Measurements from ENCODE around the gene MED28.
"Not testable (repeated sequence)": the region's sequence is repeated elsewhere in the genome, so short reads cannot be mapped to it uniquely, and the experiment has no call there.

MED28 gene

DNA sequence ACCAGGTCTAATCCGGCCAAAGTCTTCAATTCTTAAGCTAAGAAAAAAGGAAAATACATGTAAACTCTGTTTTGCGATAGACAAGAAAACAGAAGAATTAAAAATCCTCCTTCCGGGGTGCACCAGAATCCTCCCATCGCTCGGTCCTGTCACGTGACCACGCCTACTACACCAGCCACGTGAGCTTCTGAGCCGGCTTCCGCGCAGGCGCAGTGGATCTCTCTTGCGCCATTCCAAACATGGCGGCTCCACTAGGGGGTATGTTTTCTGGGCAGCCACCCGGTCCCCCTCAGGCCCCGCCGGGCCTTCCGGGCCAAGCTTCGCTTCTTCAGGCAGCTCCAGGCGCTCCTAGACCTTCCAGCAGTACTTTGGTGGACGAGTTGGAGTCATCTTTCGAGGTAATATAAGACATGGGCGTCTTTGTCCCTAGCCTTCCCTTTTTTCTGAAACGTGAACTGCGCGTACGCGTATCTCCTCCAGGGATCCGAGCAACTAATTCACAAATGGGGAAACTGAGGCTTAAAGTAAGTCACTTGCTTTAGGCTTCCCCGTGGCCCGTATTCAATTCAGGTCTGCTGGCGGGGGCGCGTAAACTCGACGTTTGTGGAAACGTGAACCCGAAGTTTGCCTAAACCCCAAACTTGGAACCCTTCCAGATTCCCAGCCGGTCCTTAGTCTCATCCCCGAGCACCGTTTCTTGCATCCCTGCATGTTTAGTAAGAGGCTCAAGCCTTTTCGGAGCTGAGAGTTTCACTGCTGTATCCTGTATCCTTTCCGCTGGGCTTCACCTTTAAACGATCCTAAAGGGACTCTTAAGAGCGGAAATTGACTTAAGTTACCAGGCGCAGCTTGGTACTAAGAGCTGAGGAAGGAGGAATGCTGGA, at the start of gene MED28:
TSS of gene MED28 (plus strand) at position 226 of the 884 bp plus-strand sequence. CDS start at position 240, 14 bp downstream.
- peak; percentile 89 to 91 for DNase-seq (ENCODE audit: low read depth in 2 of 2, low spot score in 1 of 2)

GRCh38 chr4:17565846-17566245, 48.6 kb upstream of the MED28 start:
- no peak for DNase-seq (ENCODE audit: low read depth in 2 of 2, low spot score in 1 of 2)

GRCh38 chr4:17567271-17567670, 47.2 kb upstream of the MED28 start:
- DNase-seq (ENCODE audit: low read depth in 2 of 2, low spot score in 1 of 2) = no peak

DNA sequence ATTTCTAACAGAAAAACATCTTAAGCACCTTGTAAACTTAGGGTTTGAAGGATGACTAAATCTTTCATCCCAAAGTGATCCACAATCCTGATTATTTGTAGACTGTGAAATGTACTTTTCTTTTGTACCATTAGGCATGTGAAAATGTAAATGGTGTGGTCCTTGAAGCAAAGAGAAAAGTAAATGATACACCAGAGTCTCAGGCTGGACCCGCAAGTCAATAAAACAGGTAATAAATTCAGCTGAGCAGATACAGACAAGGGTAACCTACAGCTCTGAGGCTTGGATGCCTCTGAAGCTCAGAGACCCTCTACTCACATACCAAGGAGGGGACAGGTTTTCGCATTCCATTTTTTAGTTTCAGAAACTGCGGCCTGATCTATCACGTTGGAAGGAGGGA, 40.2 kb upstream of the MED28 start:
- DNase-seq (ENCODE audit: low read depth in 2 of 2, low spot score in 1 of 2) = no peak

GRCh38 chr4:17575177-17575576, 39.3 kb upstream of the MED28 start:
- not testable (repeated sequence) for DNase-seq (ENCODE audit: low read depth in 2 of 2, low spot score in 1 of 2)

DNA sequence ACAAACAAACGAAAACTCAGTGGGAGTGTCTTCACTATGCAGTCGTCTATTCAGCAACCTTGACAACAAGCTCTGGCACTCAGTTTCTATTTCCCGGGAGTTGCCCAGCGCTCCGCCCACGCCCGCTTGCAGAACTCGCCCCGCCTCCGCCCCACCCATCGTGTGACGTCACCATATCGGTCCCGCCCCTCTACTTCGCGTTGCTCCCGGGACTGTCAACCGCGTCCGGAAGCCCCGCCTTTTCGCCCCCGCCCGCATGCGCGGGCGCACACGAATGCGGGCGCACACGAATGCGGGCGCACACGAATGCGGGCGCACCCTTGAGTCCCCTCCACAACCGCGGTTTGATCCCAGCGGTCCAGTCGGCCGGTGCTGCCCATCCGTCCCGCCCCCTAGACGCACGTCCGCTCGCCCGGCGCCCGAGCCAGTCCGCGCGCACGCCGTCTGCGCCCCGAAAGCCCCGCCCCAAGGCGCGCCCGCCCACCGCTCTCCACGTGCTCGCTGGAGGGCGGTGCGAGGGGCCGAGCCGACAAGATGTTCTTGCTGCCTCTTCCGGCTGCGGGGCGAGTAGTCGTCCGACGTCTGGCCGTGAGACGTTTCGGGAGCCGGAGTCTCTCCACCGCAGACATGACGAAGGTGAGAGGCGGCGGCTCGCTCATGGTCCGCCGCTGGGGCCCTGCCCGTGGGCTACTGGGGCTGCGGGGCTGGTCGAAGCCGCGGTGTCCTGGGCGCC, 37.3 kb upstream of the MED28 start, which contains the start of gene LAP3:
TSS of gene LAP3 (plus strand) at position 267 of the 733 bp plus-strand sequence. CDS start at position 535, 268 bp downstream.
- DNase-seq (ENCODE audit: low read depth in 2 of 2, low spot score in 1 of 2) = peak; percentile 94 to 100

GRCh38 chr4:17577665-17578481, 36.6 kb upstream of the MED28 start:
- DNase-seq (ENCODE audit: low read depth in 2 of 2, low spot score in 1 of 2) = no peak

- DNase-seq (ENCODE audit: low read depth in 2 of 2, low spot score in 1 of 2) = no peak
Observed at GRCh38 chr4:17578482-17578891, 36.0 kb upstream of the MED28 start.

GRCh38 chr4:17580969-17581368, 33.5 kb upstream of the MED28 start:
- DNase-seq (ENCODE audit: low read depth in 2 of 2, low spot score in 1 of 2) = no peak

- no peak for DNase-seq (ENCODE audit: low read depth in 2 of 2, low spot score in 1 of 2)
Observed at GRCh38 chr4:17583276-17583675, 31.2 kb upstream of the MED28 start.

DNA sequence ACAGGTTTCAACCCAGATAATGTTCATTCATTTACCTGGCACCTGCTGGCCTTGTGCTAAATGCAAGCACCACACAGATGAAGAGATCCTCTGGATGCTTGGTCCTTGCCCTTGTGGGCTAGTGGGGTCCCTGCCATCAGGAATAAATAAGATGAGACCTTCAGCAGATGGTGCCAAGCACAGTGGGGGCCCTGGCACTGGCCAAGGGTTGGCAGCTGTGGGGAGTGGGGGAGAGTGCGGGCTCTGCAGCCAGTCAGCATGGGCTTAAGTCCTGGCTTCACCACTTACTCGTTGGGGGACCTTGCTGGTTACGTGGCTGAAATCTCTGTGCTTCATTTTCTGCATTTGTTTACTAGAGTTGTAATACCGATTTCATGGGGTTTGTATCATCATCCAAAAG, 30.5 kb upstream of the MED28 start:
- DNase-seq (ENCODE audit: low read depth in 2 of 2, low spot score in 1 of 2) = no peak

- DNase-seq (ENCODE audit: low read depth in 2 of 2, low spot score in 1 of 2) = no peak
Observed at GRCh38 chr4:17584521-17585213, 29.8 kb upstream of the MED28 start.

- no peak for DNase-seq (ENCODE audit: low read depth in 2 of 2, low spot score in 1 of 2)
Observed at GRCh38 chr4:17587094-17587822, 27.2 kb upstream of the MED28 start.

GRCh38 chr4:17589355-17589754, 25.1 kb upstream of the MED28 start:
- no peak for DNase-seq (ENCODE audit: low read depth in 2 of 2, low spot score in 1 of 2)

DNA sequence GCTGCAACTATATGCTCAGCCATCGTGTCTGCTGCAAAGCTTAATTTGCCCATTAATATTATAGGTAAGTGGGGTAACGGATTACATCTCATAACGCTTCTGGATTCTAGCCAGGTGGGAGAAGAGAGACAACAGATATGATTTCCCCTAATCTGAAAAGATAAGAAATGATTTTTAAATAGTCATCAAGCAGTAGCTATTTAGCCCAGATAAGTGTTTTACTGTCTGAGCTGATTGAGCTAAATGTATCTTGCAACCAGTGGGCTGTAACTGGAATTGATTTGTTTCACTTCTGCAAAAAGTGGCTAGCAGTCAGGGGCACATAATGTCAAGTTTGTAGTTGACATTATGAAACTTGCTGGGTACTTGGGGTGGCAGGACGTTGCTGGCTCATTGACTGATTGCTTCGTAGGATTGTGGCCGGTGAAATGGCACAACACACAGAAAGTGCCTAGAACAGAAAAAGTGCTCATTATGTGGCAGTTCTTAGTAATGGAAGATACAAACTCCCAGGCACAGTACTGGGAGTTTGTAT, 18.9 kb upstream of the MED28 start:
- DNase-seq (ENCODE audit: low read depth in 2 of 2, low spot score in 1 of 2) = no peak

GRCh38 chr4:17597517-17597916, 16.9 kb upstream of the MED28 start:
- DNase-seq (ENCODE audit: low read depth in 2 of 2, low spot score in 1 of 2) = no peak

DNA sequence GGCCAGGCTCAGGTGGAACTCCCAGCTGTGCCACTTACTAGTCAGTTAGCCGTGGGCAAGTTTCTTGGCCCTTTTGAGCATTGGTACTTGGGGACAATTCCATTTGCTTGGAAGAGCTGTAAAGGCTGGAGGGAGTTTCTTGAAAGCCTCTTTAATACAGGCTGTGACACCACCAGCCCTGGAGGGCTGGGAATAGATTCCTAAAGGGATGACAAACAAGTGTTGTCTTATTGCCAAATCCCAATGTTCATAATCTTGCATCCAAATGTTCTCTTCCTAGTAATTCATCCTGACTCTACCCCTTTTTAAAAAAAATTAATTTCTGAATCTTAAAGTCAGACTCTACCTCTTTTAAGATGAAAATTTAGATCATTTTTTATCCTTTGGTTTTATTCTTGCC, 14.6 kb upstream of the MED28 start:
- DNase-seq (ENCODE audit: low read depth in 2 of 2, low spot score in 1 of 2) = no peak

DNA sequence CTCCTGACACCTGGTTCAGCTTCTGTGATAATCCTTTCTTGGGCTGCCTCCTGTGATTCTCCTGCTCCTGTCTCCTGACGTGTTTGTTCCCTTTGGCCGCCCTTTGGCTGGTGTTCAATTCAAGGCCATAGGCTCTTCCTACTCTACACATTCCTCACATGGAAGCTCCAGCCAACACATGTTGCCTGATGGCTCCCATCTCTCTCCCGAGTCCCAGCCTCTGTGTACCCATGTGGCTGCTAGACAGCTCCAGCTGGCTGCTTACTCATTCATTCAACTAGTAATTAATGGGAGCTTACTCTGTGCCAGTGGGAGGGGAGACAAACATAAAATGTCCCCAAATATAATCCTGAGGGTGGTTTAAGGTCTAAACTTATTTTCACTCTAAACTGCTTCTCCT, 9.2 kb upstream of the MED28 start:
- DNase-seq (ENCODE audit: low read depth in 2 of 2, low spot score in 1 of 2) = no peak

- DNase-seq (ENCODE audit: low read depth in 2 of 2, low spot score in 1 of 2) = no peak
Observed at GRCh38 chr4:17613761-17614415, 553 bp upstream of the MED28 start.

Measured in stimulated activated CD8-positive, alpha-beta memory T cell treated with anti-CD3 and anti-CD28 coated beads, Interleukin-4, amount 100 ng/mL, for 4 hours (primary cell).